AG04450 (cell line): Measurements from ENCODE around the gene PTBP1. TPM values are rescaled to one million over a fixed set of nuclear protein-coding genes. Genes with fewer than 3 reads are reported as not detected.

Experiments used
- CTCF ChIA-PET: fragments of 300-600, 350-600 bp; formaldehyde crosslinking; extraction: SDS; loops from one replicate; lab custom pipeline; 2022; ENCODE audit warnings: antibody characterized with exemption, inconsistent platforms; lab: Charles Lee
- POLR2A ChIA-PET: fragments of 350-600 bp; formaldehyde crosslinking; extraction: SDS; loops from one replicate; lab custom pipeline; 2021; ENCODE audit warnings: antibody characterized with exemption, inconsistent platforms; lab: Yijun Ruan, JAX
- DNase-seq: peaks from one replicate; pipeline ENCODE4 v3.0.0-alpha.2; 2011; ENCODE audit warnings: low read depth, low spot score
- H3K27ac ChIP-seq: one replicate; pipeline ENCODE4 v1.5.1; 2012; ENCODE audit warnings: low read depth, low read length, control low read depth
- H3K27me3 ChIP-seq: one replicate; pipeline ENCODE4 v1.6.0; 2012; ENCODE audit warnings: low read length; ENCODE audit not compliant: control insufficient read depth, insufficient read depth
- H3K4me3 ChIP-seq: 2 replicates; pipeline ENCODE4 v1.5.1; 2011; ENCODE audit warnings: mild to moderate bottlenecking, low read depth, low read length, control low read depth
- H3K9me3 ChIP-seq: 2 replicates; pipeline ENCODE4 v1.5.1; 2012; ENCODE audit warnings: low read length; ENCODE audit not compliant: control insufficient read depth, insufficient read depth
- CTCF ChIP-seq: IDR thresholded peaks from 2 replicates; pipeline ENCODE4 v1.5.1; 2011; ENCODE audit warnings: low read depth, low read length, control low read depth, inconsistent platforms
- polyA plus RNA-seq: library from polyadenylated mRNA; depleted of rRNA; stranded (reverse); fragments of >200 nt; gene quantifications from 2 replicates; pipeline ENCODE4 v1.2.3, GENCODE V29; 2011; rRNA removed
- small RNA-seq: library from RNA; depleted of rRNA; stranded (forward); fragments of <200 nt; gene quantifications from one replicate; pipeline ENCODE3, GENCODE V24; 2012; ENCODE audit warnings: low read depth; ENCODE audit not compliant: insufficient read length

Gene PTBP1
- polyA plus RNA-seq, 1 experiment: 141 TPM

DNA sequence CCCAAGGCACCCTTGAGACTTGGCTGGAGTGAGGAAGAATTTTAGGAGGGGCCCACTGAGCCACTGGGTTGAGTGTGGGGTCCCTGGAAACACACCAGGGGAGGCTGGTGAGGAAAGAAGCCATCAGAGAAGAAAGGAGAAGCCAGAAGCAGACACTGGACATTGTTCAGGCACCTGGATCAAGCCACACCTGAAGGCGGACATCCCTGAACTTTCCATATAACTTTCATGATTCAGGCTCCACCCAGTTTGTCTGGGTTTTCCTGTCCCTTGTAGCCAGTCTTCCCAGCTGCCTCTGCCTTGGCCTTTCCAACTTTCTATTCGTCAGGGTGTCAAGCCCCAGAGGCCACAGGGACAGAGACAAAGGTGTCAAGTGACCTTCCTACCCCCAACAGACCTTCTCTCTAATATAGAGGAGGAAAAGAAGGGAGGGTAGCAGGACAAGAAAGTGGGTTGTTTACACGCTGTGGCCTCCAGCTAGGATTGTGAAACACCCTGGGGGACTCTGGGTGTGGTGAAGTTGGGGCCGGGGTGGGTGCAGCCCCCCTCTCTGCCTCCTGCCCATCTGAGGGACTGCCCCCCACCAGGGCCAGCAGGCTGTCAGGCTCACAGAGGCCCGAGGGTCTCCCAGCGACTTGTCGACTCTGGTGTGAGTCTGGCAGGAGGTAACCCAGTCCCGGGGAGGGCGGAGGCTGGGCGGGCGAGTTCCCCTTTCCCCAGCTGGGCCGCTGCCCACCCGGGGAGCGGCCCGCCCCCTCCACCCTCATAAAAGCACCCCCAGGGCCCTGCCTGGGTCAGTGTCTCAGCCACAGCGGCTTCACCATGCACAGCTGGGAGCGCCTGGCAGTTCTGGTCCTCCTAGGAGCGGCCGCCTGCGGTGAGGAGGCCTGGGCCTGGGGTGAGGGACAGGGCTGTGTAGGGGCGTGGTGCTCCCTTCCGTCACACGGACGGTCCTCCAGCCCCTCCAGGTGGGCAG is 61.9 kb downstream of the PTBP1 start, which contains the start of gene CFD:
Gene CFD (plus strand): TSS at position 797 of the 976 bp plus-strand sequence. CDS start 26 bp downstream, at position 823.
- no peak for DNase-seq
- Histone ChIP-seq H3K27me3 (peaks cover 3% of the 10 kb centered on the region), H3K9me3 (peaks cover 6% of the 10 kb centered on the region; the same call in 1 of the 2 replicates), H3K27ac (no peak within 1 kb of the TSS), H3K4me3 (peak within 1 kb of the TSS; percentile 49)
- ChIA-PET CTCF (interaction anchor here (0.7 kb wide), 1 partner anchor 63 kb away, joined by 7 read pairs; no protein-coding TSS in a partner anchor), POLR2A (interaction anchor here (1.6 kb wide), 1 partner anchor 55 kb away, joined by 4 read pairs; no protein-coding TSS in a partner anchor)
- no peak for TF ChIP-seq CTCF

DNA sequence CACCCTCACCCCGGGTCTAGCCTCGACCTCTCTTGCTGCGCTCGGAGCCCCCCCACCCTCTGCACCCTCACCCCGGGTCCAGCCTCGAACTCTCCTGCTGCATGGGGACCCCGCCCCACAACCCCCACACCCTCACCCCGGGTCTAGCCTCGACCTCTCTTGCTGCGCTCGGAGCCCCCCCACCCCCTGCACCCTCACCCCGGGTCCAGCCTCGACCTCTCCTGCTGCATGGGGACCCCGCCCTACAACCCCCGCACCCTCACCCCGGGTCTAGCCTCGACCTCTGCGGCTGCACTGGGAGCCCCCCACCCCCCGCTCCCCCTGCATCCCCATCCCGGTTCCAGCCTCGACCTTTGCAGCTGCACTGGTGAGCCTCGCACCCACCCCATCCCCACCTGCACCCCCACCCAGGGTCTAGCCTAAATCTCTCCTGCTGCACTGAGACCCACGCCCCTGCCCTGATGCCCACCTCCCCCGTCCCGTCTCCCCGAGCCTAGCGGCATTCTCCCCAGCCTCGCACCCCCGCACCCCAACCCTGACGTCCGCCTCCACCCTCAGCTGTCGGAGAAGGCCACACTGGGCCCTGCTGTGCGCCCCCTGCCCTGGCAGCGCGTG is 64.0 kb downstream of the PTBP1 start:
- CTCF ChIA-PET: interaction anchor here (0.6 kb wide), 1 partner anchor 140 kb away, joined by 3 read pairs; no protein-coding TSS in a partner anchor
- Histone ChIP-seq H3K4me3 (no peak overlapping the region), H3K27ac (no peak overlapping the region), H3K27me3 (peaks cover 3% of the 10 kb centered on the region), H3K9me3 (peaks cover 6% of the 10 kb centered on the region; the same call in 1 of the 2 replicates)
- DNase-seq: no peak
- POLR2A ChIA-PET: interaction anchor here (0.7 kb wide), 1 partner anchor 10 kb away, joined by 4 read pairs; no protein-coding TSS in a partner anchor
- TF ChIP-seq CTCF: no peak

Small RNA genes within 50 kb of the gene (small RNA-seq; reads per million reads assigned to genes)
- not detected for gene MIR3187

Other genes starting within 250 kb of the PTBP1 start
- 404 and 515 TPM in 2 replicates for gene BSG, start 224.9 kb upstream of the PTBP1 start, polyA plus RNA-seq
- 0.33 and 0.58 TPM in 2 replicates for gene HCN2, start 207.6 kb upstream of the PTBP1 start, polyA plus RNA-seq
- 15.5 and 21.1 TPM in 2 replicates for gene POLRMT, start 163.9 kb upstream of the PTBP1 start, polyA plus RNA-seq
- not detected in 2 replicates for gene FGF22, start 157.6 kb upstream of the PTBP1 start, polyA plus RNA-seq
- 1.7 and 3.1 TPM in 2 replicates for gene RNF126, start 134.2 kb upstream of the PTBP1 start, polyA plus RNA-seq
- 21.2 and 23.2 TPM in 2 replicates for gene FSTL3, start 121.1 kb upstream of the PTBP1 start, polyA plus RNA-seq
- gene PRSS57, start 102.0 kb upstream of the PTBP1 start, polyA plus RNA-seq: not detected in 2 replicates
- gene PALM, start 88.5 kb upstream of the PTBP1 start, polyA plus RNA-seq: 1.8 and 2.4 TPM in 2 replicates
- 0.07 and 0.09 TPM in 2 replicates for gene MISP, start 46.3 kb upstream of the PTBP1 start, polyA plus RNA-seq
- gene PLPPR3, start 24.5 kb downstream of the PTBP1 start, polyA plus RNA-seq: 1.3 and 2.2 TPM in 2 replicates
- 0.04 TPM in 1 of 2 replicates, not detected in the other for gene AZU1, start 30.4 kb downstream of the PTBP1 start, polyA plus RNA-seq
- not detected in 2 replicates for gene PRTN3, start 43.5 kb downstream of the PTBP1 start, polyA plus RNA-seq
- not detected in 2 replicates for gene ELANE, start 54.9 kb downstream of the PTBP1 start, polyA plus RNA-seq
- gene CFD, start 62.2 kb downstream of the PTBP1 start, polyA plus RNA-seq: 0.45 and 1.0 TPM in 2 replicates
- 22.7 and 31.7 TPM in 2 replicates for gene MED16, start 95.7 kb downstream of the PTBP1 start, polyA plus RNA-seq
- gene RNU6-9, start 96.0 kb downstream of the PTBP1 start, polyA plus RNA-seq: not detected in 2 replicates
- gene R3HDM4, start 115.8 kb downstream of the PTBP1 start, polyA plus RNA-seq: 24.0 and 30.9 TPM in 2 replicates
- gene KISS1R, start 119.9 kb downstream of the PTBP1 start, polyA plus RNA-seq: not detected in 2 replicates
- 7.6 and 12.2 TPM in 2 replicates for gene ARID3A, start 128.6 kb downstream of the PTBP1 start, polyA plus RNA-seq
- gene WDR18, start 186.9 kb downstream of the PTBP1 start, polyA plus RNA-seq: 24.5 and 36.3 TPM in 2 replicates
- 0.24 and 0.38 TPM in 2 replicates for gene GRIN3B, start 203.0 kb downstream of the PTBP1 start, polyA plus RNA-seq
- 55.8 and 74.0 TPM in 2 replicates for gene TMEM259, start 223.7 kb downstream of the PTBP1 start, polyA plus RNA-seq
- not detected in 2 replicates for gene RNU6-2, start 224.1 kb downstream of the PTBP1 start, polyA plus RNA-seq
- gene CNN2, start 229.2 kb downstream of the PTBP1 start, polyA plus RNA-seq: 302 and 362 TPM in 2 replicates
- gene ABCA7, start 242.7 kb downstream of the PTBP1 start, polyA plus RNA-seq: 1.5 and 1.6 TPM in 2 replicates